HEK293 (cell line): Measurements from ENCODE around the gene PPP5C.
A peak's percentile ranks its signal among the peaks of the same experiment; 100 is the strongest.

ENCODE experiments used
- CTCF ChIA-PET: fragments of 350-600 bp; formaldehyde crosslinking; extraction: SDS; loops from one replicate; lab custom pipeline; 2021; ENCODE audit warnings: antibody characterized with exemption; lab: Yijun Ruan, JAX
- POLR2A ChIA-PET: fragments of 300-600 bp; formaldehyde crosslinking; extraction: SDS; loops from one replicate; lab custom pipeline; 2020; ENCODE audit warnings: antibody characterized with exemption, inconsistent platforms; lab: Yijun Ruan, JAX
- H3K27ac ChIP-seq: fragments of 200-500 bp; sonication (Bioruptor generic); 2 replicates; pipeline ENCODE4 v1.5.1; 2014; ENCODE audit warnings: low read depth, low read length, control low read depth, inconsistent platforms; ENCODE audit errors: extremely low read depth
- H3K36me3 ChIP-seq, 2 experiments: fragments of 200-500 bp in 1 of 2; sonication (Bioruptor generic) in 1 of 2; 1 replicate in 1 of 2; 2 replicates in 1 of 2; pipeline ENCODE4 v1.5.1; 2014 to 2017; ENCODE audit warnings: inconsistent platforms in 2 of 2, low read length in 2 of 2; ENCODE audit not compliant: control insufficient read depth in 2 of 2, insufficient read depth in 1 of 2
- H3K4me1 ChIP-seq: fragments of 200-500 bp; sonication (Bioruptor generic); 2 replicates; pipeline ENCODE4 v1.5.1; 2014; ENCODE audit warnings: mild to moderate bottlenecking, low read length, inconsistent platforms; ENCODE audit not compliant: control insufficient read depth, insufficient read depth
- H3K4me3 ChIP-seq: 2 replicates; pipeline ENCODE4 v1.5.1; 2011; ENCODE audit warnings: low read depth, mild to moderate bottlenecking, control low read depth, low read length, moderate library complexity
- H3K9me3 ChIP-seq: fragments of 200-500 bp; sonication (Bioruptor generic); 2 replicates; pipeline ENCODE4 v1.5.1; 2014; ENCODE audit warnings: low read depth, low read length, inconsistent platforms; ENCODE audit not compliant: control insufficient read depth, insufficient read depth
- EGR2 ChIP-seq: fragments of 450-650 bp; formaldehyde crosslinking; IDR thresholded peaks from 2 replicates; pipeline ENCODE4 v1.5.1; 2016; ENCODE audit warnings: low read depth, missing biosample characterization, missing genetic modification characterization
- GFI1B ChIP-seq: fragments of 450-650 bp; formaldehyde crosslinking; IDR thresholded peaks from 2 replicates; pipeline ENCODE4 v1.5.1; 2016; ENCODE audit warnings: missing biosample characterization, missing genetic modification characterization
- GLIS1 ChIP-seq: fragments of 450-650 bp; formaldehyde crosslinking; IDR thresholded peaks from 2 replicates; pipeline ENCODE4 v1.5.1; 2016; ENCODE audit warnings: missing biosample characterization, missing genetic modification characterization
- KLF9 ChIP-seq: fragments of 450-650 bp; formaldehyde crosslinking; IDR thresholded peaks from 2 replicates; pipeline ENCODE4 v1.5.1; 2016; ENCODE audit warnings: missing biosample characterization, missing genetic modification characterization, low read depth
- REST ChIP-seq: fragments of 450-650 bp; formaldehyde crosslinking; IDR thresholded peaks from 2 replicates; pipeline ENCODE4 v1.5.1; 2016; ENCODE audit warnings: missing biosample characterization, missing genetic modification characterization
- SCRT2 ChIP-seq: fragments of 450-650 bp; formaldehyde crosslinking; IDR thresholded peaks from 2 replicates; pipeline ENCODE4 v1.5.1; 2016; ENCODE audit warnings: missing biosample characterization, missing genetic modification characterization
- ZBTB1 ChIP-seq: fragments of 450-650 bp; formaldehyde crosslinking; IDR thresholded peaks from 2 replicates; pipeline ENCODE4 v1.5.1; 2016; ENCODE audit warnings: missing biosample characterization, missing genetic modification characterization
- ZBTB10 ChIP-seq: fragments of 450-650 bp; formaldehyde crosslinking; IDR thresholded peaks from 2 replicates; pipeline ENCODE4 v1.5.1; 2016; ENCODE audit warnings: missing biosample characterization, missing genetic modification characterization
- ZBTB17 ChIP-seq: fragments of 450-650 bp; formaldehyde crosslinking; IDR thresholded peaks from 2 replicates; pipeline ENCODE4 v1.5.1; 2016; ENCODE audit warnings: missing biosample characterization, missing genetic modification characterization
- ZBTB48 ChIP-seq: fragments of 450-650 bp; formaldehyde crosslinking; IDR thresholded peaks from 2 replicates; pipeline ENCODE4 v1.5.1; 2016; ENCODE audit warnings: missing biosample characterization, missing genetic modification characterization
- ZFP37 ChIP-seq: fragments of 450-650 bp; formaldehyde crosslinking; IDR thresholded peaks from 2 replicates; pipeline ENCODE4 v1.5.1; 2016; ENCODE audit warnings: missing biosample characterization, missing genetic modification characterization
- ZNF121 ChIP-seq: fragments of 450-650 bp; formaldehyde crosslinking; IDR thresholded peaks from 2 replicates; pipeline ENCODE4 v1.5.1; 2016; ENCODE audit warnings: missing biosample characterization, missing genetic modification characterization
- ZNF169 ChIP-seq: fragments of 450-650 bp; formaldehyde crosslinking; IDR thresholded peaks from 2 replicates; pipeline ENCODE4 v1.5.1; 2016; ENCODE audit warnings: missing biosample characterization, missing genetic modification characterization
- ZNF391 ChIP-seq: fragments of 450-650 bp; formaldehyde crosslinking; IDR thresholded peaks from 2 replicates; pipeline ENCODE4 v1.5.1; 2016; ENCODE audit warnings: low read depth, missing biosample characterization, missing genetic modification characterization, borderline replicate concordance
- ZNF426 ChIP-seq: fragments of 450-650 bp; formaldehyde crosslinking; IDR thresholded peaks from 2 replicates; pipeline ENCODE4 v1.5.1; 2017; ENCODE audit warnings: missing biosample characterization, missing genetic modification characterization, mild to moderate bottlenecking, inconsistent platforms, moderate library complexity
- ZNF48 ChIP-seq: fragments of 450-650 bp; formaldehyde crosslinking; IDR thresholded peaks from 2 replicates; pipeline ENCODE4 v1.5.1; 2016; ENCODE audit warnings: missing biosample characterization, missing genetic modification characterization
- ZNF548 ChIP-seq: fragments of 450-650 bp; formaldehyde crosslinking; IDR thresholded peaks from 2 replicates; pipeline ENCODE4 v1.5.1; 2016; ENCODE audit warnings: missing biosample characterization, missing genetic modification characterization
- ZNF558 ChIP-seq: fragments of 450-650 bp; formaldehyde crosslinking; IDR thresholded peaks from 2 replicates; pipeline ENCODE4 v1.5.1; 2016; ENCODE audit warnings: missing biosample characterization, missing genetic modification characterization
- ZNF624 ChIP-seq: fragments of 450-650 bp; formaldehyde crosslinking; IDR thresholded peaks from 2 replicates; pipeline ENCODE4 v1.5.1; 2017; ENCODE audit warnings: missing biosample characterization, missing genetic modification characterization
- ZNF660 ChIP-seq: fragments of 450-650 bp; IDR thresholded peaks from 2 replicates; pipeline ENCODE4 v1.5.1; 2018; ENCODE audit warnings: missing biosample characterization, mild to moderate bottlenecking, missing genetic modification characterization
- TF ChIP-seq, protein P1 (sequence below): fragments of 450-650 bp; formaldehyde crosslinking; IDR thresholded peaks from 2 replicates; pipeline ENCODE4 v1.5.1; 2017; ENCODE audit warnings: missing biosample characterization, missing genetic modification characterization
- TF ChIP-seq, protein P2 (sequence below): fragments of 450-650 bp; formaldehyde crosslinking; IDR thresholded peaks from 2 replicates; pipeline ENCODE4 v1.5.1; 2016; ENCODE audit warnings: missing biosample characterization, missing genetic modification characterization

PPP5C gene

DNA sequence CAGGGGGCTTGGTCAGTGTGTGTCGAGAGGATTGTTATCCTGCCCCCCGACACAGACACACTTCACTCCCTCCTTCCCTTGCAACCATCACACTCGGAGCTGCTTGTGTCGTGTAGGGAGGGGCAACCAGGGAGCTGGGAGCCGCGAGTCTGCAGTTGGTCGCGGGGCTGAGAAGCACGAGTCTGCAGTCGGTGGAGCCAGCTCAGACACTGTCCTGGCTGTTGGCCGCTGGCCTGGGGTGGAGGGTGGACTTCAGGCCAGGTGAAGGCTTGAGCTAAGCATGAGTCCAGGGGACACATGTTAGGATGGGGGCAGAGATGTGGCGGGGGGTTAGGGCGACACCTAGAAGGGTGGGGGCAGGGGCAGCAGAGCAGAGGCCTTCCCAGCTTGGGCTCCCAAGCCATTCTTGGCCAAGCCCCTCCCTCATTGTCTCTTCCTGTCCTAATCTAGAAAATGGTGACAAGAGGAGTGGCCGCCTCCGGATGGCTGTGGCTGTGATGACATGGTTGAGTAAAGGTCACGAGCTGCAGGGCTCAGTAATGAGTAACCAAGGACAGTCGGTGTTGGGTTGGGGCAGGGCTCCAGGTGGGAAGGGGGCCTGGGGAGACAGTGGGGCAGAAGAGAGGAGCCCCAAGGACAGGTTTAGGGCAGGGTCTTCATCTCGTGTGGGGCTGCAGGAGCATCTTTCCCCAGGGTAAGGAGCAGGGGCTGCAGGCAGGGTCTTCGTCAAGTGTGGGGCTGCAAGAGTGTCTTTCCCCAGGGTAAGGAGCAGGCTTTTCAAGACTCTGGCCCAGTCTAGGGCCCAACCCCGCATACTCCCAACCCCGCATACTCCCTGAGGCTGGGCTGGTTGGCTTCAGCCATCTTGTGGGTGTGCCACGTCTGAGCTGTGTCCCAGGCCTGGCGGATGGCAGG lies 8.6 kb downstream of the PPP5C start:
- no peak overlapping the region for H3K27ac ChIP-seq
- peaks cover 4% of the 10 kb centered on the region; the same call in 1 of the 2 replicates for H3K4me1 ChIP-seq
- no peaks in the 10 kb centered on the region for H3K9me3 ChIP-seq
- H3K36me3 ChIP-seq, result peaks cover 51 to 82% of the 10 kb centered on the region in 2 experiments
- H3K4me3 ChIP-seq, result no peak overlapping the region
- ChIA-PET CTCF (interaction anchor here (0.5 to 4.0 kb wide), 3 partner anchors 8 to 235 kb away, joined by 3 to 26 read pairs (median 3); partner anchors contain the start of gene PPP5C), POLR2A (interaction anchor here (0.5 to 1.8 kb wide), 2 partner anchors 8 to 14 kb away, joined by 4 to 5 read pairs; partner anchors contain the start of gene PPP5C)
- TF ChIP-seq KLF9, result 0 out of 2 replicates have a peak, but pooled peaks have one; percentile 27
- TF ChIP-seq ZNF624 (tag by site-specific recombination), result no peak

- Histone ChIP-seq H3K4me3 (no peak overlapping the region), H3K27ac (no peak overlapping the region), H3K4me1 (no peaks in the 10 kb centered on the region), H3K9me3 (no peaks in the 10 kb centered on the region), H3K36me3 (peaks cover 58 to 76% of the 10 kb centered on the region in 2 experiments)
- CTCF ChIA-PET, result interaction anchor here (0.5 to 4.0 kb wide), 5 partner anchors 8 to 234 kb away, joined by 3 to 26 read pairs (median 3); partner anchors contain the start of gene PPP5C
- POLR2A ChIA-PET, result interaction anchor here (0.5 to 1.8 kb wide), 2 partner anchors 9 to 13 kb away, joined by 4 to 5 read pairs; partner anchors contain the start of gene PPP5C
- TF ChIP-seq ZBTB1, result no peak
- TF ChIP-seq, protein P1, sequence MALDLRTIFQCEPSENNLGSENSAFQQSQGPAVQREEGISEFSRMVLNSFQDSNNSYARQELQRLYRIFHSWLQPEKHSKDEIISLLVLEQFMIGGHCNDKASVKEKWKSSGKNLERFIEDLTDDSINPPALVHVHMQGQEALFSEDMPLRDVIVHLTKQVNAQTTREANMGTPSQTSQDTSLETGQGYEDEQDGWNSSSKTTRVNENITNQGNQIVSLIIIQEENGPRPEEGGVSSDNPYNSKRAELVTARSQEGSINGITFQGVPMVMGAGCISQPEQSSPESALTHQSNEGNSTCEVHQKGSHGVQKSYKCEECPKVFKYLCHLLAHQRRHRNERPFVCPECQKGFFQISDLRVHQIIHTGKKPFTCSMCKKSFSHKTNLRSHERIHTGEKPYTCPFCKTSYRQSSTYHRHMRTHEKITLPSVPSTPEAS (tag by site-specific recombination), result no peak
- no peak for TF ChIP-seq ZBTB10 (tag by site-specific recombination)
- TF ChIP-seq, protein P2, sequence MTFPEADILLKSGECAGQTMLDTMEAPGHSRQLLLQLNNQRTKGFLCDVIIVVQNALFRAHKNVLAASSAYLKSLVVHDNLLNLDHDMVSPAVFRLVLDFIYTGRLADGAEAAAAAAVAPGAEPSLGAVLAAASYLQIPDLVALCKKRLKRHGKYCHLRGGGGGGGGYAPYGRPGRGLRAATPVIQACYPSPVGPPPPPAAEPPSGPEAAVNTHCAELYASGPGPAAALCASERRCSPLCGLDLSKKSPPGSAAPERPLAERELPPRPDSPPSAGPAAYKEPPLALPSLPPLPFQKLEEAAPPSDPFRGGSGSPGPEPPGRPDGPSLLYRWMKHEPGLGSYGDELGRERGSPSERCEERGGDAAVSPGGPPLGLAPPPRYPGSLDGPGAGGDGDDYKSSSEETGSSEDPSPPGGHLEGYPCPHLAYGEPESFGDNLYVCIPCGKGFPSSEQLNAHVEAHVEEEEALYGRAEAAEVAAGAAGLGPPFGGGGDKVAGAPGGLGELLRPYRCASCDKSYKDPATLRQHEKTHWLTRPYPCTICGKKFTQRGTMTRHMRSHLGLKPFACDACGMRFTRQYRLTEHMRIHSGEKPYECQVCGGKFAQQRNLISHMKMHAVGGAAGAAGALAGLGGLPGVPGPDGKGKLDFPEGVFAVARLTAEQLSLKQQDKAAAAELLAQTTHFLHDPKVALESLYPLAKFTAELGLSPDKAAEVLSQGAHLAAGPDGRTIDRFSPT (tag by site-specific recombination), result no peak
- no peak for TF ChIP-seq ZNF48 (tag by site-specific recombination)
- TF ChIP-seq ZBTB48 (tag by site-specific recombination), result no peak
- no peak for TF ChIP-seq ZNF548 (tag by site-specific recombination)
- no peak for TF ChIP-seq ZNF391 (tag by site-specific recombination)
- TF ChIP-seq GFI1B (tag by site-specific recombination), result no peak
- no peak for TF ChIP-seq ZNF426 (tag by site-specific recombination)
- no peak for TF ChIP-seq SCRT2 (tag by site-specific recombination)
- TF ChIP-seq EGR2 (tag by site-specific recombination), result no peak
- no peak for TF ChIP-seq ZNF558 (tag by site-specific recombination)
- TF ChIP-seq ZNF169, result no peak
- TF ChIP-seq ZNF660, result no peak
- TF ChIP-seq ZFP37, result no peak
- no peak for TF ChIP-seq REST (tag by site-specific recombination)
- no peak for TF ChIP-seq ZNF121 (tag by site-specific recombination)
- TF ChIP-seq GLIS1 (tag by site-specific recombination), result no peak
- TF ChIP-seq ZBTB17 (tag by site-specific recombination), result no peak
Observed at GRCh38 chr19:46356149-46357055, 9.5 kb downstream of the PPP5C start.
